ENCODE data around the gene KIAA0319L.
"Not testable (repeated sequence)": the region's sequence is repeated elsewhere in the genome, so short reads cannot be mapped to it uniquely, and the experiment has no call there.

Gene KIAA0319L

DNA sequence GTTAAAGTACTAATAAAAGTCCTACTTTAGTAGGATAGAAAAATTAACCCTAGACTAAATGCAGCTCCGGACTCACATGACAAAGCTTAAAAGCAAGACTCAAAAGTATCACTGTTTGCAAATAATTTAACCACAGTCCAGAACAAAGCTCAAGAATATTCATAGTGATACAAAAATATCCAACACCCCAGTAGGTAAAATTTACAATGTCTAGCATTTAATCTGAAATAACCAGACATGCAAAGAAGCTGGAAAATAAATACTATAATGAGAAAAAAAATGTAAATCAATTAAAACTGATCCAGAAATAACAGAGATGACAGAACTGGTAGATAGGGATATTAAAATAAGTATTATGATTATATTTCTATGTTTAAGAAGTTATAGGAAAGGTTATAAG is 67.0 kb downstream of the KIAA0319L start:
- DNase-seq (ENCODE audit: low read depth in 2 of 2): no peak

DNA sequence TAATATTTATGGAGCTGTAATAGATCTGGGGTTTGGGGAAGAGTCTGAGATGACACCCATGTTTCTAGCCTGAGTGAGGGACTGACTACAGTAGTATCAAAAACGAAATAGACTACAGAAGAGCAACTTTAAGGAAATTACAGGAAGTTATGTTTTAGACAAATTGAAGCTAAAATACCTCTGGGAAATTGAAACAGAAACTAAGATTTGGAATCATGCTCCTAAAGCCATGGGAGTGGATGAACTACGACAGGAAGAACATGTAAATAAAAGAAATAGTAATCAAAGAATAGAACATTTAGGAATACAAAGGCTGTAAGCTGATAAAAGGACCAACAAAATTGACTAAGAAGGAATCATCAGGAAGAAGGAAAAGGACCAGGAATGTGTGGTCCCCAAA is 68.9 kb downstream of the KIAA0319L start:
- no peak for DNase-seq (ENCODE audit: low read depth in 2 of 2)

DNA sequence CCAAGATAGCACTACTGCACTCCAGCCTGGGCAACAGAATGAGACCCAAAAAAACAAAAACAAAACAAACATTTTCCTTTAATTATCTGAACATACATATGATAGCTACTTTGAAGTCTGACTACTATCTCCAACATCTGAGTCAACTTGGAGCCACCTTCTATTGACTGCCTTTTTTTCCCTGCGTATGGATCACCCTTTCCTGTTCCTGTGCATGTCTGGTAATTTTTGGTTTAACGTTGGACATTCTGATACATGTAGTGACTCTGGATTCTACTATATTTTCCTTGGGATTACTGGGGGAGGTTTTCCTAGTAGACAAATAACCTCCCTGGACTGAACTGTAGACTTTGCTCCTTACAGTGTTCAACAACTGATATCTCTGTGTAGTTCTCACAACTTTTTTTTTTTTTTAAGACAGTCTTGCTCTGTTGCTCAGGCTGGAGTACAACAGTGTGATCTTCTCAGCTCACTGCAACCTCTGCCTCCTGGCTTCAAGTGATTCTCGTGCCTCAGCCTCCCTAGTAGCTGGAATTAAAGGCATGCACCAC is 70.3 kb downstream of the KIAA0319L start:
- no peak for DNase-seq (ENCODE audit: low read depth in 2 of 2)

DNA sequence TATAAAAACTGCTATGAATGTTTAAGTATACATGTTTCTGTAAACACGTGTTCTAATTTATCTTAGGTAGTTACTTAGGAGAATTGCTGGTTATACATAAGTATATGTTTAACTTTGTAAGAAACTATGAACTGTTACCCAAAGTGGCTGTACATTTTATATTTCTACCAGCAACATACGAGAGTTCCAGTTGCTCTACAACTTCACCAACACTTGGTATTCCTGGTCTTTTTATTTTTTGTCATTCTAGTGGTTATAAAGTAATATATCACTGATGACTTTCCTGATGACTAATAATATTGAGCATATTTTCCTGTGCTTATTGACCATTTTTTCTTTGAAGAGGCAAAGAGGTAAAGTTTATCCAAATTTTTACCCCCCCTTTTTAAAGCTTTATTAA is 76.0 kb downstream of the KIAA0319L start:
- no peak for DNase-seq (ENCODE audit: low read depth in 2 of 2)

DNA sequence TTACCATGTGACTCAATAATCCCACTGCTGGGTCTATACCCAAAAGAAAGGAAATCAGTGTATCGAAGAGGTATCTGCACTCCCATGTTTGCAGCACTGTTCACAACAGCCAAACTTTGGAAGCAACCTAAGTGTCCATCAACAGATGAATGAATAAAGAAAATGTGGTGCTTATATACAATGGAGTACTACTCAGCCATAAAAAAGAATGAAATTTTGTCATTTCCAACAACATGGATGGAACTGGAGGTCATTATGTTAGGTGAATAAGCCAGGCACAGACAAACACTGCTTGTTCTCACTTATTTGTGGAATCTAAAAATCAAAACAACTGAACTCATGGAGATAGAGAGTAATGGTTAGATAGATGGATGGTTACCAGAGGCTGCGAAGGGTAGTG is 79.3 kb downstream of the KIAA0319L start:
- no peak for DNase-seq (ENCODE audit: low read depth in 2 of 2)

DNA sequence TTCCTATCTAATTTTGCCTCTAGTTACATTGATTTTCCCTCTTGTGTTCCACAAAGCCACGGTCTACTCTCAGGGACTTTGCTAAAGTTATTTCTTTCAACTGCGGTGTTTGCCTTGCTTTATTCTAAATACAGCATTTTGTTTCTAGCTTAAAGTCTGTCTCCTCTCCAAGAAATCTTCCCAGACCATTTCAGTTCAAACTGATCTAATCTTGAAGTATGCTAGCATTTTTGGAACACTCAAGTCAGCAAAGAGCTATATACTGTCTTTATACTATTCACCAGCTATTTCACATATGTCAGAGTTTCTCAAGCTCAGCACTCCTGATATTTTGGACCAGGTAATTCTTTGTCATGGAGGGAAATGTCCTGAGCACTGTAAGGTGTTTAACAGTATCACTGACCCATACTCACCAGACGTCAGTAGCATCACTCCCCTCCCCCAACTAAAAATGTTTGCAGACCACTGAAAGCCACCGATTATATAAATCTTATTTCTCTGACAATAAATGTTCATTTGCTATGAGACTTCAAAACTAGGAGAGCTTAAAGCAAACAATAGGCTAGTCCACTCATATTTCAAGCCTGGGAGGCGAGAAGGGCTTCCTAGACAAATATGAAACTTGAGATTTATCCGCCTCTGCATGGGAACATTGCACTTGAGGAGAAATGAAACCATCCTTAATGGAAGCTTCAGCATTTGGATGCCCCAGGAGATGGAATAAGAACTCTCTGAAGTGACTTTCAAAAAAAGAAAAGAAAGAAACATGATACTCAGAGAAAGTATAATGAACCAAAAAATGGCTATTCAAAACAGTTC is 81.1 kb downstream of the KIAA0319L start:
- no peak for DNase-seq (ENCODE audit: low read depth in 2 of 2)

DNA sequence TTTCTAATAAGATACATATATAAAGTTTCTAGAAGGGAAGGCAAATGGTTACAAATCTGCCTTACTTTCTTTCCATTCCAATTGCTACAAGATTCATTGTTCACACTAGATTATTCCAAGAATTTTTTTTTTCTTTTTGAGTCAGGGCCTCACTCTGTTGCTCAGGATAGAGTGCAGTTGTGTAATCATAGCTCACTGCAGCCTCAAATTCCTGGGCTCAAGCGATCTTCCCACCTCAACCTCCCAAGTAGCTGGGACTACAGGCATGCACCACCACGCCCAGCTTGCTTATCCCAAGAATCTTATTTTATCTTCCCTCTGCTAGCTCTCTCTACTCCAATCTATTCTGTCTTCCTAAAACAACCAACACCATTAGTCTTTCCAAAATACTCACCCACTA is 81.8 kb downstream of the KIAA0319L start:
- DNase-seq (ENCODE audit: low read depth in 2 of 2): no peak

DNA sequence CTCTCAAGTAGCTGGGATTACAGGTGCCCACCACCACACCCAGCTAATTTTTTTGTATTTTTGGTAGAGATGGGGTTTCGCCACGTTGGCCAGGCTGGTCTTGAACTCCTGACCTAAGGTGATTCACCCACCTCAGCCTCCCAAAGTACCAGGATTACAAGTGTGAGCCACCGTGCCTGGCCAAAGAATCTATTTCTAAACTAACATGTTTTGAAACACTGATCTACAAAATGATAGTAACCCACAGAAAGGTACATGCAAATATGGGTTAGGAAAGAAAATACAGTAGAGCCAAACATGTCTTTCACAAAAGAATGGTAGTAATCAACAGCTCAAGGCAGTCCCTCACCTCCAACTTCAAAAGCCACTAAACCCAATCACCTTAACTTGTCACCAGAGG is 84.0 kb downstream of the KIAA0319L start:
- not testable (repeated sequence) for DNase-seq (ENCODE audit: low read depth in 2 of 2)

DNA sequence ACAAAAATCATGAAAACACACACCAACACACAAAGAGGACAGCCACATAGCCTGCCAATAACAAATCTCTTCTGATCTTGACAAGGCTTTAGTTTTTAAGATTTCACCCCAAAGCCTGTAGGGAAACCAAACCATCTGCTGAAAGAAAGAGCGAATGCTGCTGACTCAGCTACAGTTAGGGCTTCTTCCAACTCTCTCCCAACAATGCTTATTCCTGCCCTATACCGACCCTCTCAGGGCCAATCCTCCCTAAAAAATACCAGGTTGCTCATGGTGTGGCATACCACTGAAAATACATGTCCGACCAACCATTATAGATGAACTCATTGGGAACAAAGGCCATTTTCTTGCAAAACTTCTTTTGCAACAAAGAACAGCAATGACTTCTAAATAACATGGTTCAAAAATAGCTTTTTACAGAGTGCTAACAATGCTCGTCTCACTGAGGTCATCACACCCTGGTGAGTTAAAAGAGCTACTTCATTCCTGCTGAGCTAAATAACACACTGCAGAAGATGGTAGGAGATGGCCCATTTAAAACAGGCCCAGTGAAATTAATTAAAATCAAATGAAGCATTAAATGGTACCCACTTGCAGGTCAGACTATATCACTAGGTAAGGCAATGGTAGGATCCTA is 86.1 kb downstream of the KIAA0319L start:
- DNase-seq (ENCODE audit: low read depth in 2 of 2): no peak

DNA sequence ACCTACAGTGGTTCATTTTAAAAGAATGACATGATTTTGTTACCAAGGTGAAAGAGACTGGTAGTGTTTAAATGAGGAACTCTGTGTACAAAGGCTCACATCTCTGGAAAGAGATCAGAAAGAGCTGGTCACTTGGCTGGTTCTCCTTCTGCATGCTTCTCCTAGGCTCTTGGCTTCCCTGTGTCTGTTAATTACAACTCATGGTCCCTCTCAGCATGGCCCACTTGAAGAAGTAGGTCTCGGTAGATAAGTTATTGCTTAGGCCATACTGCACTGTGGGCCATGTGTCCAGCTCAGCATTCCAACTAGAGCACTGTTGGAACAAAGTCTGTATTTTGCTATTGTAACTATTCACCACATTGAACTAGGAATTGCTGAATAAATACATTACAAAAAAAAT is 91.1 kb downstream of the KIAA0319L start:
- no peak for DNase-seq (ENCODE audit: low read depth in 2 of 2)

DNA sequence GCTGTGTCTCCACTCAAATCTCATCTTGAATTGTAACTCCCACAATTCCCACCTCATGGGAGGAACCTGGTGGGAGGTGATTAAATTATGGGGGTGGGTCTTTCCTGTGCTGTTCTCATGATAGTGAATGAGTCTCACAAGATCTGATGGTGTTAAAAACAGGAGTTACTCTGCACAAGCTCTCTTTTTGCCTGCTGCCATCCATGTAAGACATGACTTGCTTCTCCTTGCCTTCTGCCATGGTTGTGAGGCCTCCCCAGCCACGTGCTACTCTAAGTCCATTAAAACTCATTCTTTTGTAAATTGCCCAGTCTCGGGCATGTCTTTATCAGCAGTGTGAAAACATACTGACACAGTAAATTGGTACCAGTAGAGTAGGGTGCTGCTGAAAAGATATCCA is 93.5 kb downstream of the KIAA0319L start:
- DNase-seq (ENCODE audit: low read depth in 2 of 2): not testable (repeated sequence)

DNA sequence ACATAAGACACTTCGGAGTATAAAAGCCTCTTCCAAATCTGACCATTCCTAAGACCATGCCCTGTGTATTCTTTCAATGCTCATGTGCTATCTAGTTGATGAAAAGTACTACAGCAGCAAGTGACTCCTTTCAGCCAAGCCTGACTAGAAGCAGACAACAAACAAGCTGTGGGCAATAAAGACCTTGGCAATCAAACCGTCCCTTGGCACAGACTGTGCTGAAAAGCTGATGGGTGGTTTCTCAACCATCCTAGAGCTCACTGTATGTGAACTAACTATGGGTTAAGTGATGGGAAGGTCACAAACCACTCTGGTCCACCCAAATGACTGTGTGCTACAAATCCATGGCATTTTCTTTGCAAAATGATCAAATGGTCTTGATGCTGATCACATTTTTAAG is 94.0 kb downstream of the KIAA0319L start:
- DNase-seq (ENCODE audit: low read depth in 2 of 2): no peak

DNA sequence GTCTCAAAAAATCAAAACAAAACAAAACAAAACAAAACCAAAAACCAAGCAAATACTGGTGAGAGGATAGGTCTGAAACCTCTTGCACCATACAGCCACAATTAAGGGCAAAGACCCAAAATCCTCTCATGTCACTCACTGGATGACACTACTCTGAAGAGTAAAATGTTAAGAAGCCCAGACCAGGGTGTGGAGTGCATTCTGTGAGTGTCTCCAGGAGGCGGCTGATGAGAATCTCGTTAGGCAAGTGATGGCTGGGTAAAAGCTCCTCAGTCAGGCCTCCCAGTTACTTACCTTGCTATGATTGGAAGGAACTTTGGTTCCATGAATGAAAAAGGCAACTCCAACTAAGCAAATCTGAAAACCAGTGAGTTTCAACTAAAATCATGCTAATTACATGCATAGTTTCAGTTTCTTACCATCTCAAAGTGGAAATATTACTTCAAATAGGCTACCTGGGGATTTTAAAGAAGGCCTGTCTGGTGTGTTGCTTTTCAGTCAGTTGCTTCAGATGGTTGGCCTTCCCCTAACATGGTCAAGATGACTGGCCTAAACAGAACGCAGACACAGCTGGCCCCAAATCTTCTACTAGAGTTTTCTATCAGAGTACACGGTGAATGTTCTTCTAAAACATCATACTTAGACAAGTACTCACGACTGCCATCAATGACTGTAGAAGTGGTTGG is 95.1 kb downstream of the KIAA0319L start:
- DNase-seq (ENCODE audit: low read depth in 2 of 2): no peak

DNA sequence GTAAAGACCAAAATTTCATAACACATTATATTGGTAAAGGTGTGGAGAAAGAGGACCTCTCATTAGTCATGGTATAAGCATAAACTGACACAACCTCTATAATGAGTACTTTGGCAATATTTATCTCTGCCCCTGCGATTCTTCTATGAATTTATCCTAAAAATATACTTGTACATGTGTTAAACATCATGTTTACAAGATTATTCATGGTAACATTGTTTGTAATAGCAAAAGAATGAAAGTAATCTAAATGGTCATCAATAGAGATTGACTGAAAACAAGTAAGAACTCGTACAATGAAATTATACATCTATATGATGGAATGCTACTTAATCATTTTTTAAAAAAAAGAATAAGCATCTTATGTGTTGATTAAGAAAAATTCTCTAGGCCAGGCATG is 96.4 kb downstream of the KIAA0319L start:
- DNase-seq (ENCODE audit: low read depth in 2 of 2): no peak

DNA sequence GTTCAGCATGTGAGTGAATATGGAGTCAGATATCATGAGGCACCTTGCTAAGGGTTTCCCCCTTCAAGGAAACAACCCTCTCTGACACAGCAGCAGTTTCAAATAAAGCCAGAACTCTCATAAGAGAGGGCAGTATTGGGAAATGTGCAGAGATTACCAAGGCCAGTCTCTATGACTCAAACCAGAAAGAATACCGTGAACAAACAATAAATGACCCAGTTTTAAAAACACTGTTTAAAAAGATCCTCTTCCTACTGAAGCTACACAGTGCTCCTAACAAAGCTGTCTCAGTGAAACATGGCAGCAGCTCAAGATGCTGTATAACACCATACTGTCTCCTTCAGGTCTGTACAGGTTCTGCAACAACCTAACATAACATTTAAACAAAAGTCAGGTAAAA is 102.6 kb downstream of the KIAA0319L start:
- no peak for DNase-seq (ENCODE audit: low read depth in 2 of 2)

DNA sequence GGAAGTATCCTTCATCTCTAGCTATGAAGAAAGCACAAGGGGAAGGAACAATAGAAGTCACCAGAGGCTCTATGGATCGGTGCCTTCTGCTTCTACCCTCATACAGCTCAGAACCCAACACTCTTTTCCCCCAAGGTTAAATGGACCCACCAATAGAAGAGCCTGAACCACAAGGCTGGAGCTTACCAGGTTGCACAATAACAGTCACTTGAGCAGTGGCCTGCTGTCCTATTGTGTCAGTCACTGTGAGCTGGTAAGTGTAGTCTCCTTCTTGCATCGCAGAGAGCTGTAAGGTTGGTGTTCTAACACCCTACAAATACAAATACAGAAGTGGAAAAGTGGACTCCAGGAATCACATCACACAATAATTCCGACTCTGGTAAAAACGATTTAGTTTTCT is 103.0 kb downstream of the KIAA0319L start:
- DNase-seq (ENCODE audit: low read depth in 2 of 2): no peak

DNA sequence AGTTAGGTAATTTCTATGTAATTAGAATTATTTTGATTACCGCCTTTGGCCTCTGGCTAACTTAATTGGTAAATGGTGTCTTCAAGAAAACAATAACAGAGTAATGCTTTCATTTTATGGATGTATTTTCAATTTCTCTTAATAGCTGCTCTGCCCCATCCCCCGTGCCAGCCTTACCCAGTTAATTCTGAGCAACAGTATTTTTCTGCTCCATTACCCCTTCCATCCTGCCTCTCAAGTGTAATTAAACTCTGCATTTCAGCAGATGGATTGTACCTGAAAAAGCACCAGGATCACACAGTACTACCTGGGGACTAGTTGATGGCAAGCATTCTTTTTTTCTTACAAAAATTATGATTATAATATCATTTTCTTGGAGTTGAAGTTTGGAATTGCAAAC is 104.2 kb downstream of the KIAA0319L start:
- DNase-seq (ENCODE audit: low read depth in 2 of 2): no peak

DNA sequence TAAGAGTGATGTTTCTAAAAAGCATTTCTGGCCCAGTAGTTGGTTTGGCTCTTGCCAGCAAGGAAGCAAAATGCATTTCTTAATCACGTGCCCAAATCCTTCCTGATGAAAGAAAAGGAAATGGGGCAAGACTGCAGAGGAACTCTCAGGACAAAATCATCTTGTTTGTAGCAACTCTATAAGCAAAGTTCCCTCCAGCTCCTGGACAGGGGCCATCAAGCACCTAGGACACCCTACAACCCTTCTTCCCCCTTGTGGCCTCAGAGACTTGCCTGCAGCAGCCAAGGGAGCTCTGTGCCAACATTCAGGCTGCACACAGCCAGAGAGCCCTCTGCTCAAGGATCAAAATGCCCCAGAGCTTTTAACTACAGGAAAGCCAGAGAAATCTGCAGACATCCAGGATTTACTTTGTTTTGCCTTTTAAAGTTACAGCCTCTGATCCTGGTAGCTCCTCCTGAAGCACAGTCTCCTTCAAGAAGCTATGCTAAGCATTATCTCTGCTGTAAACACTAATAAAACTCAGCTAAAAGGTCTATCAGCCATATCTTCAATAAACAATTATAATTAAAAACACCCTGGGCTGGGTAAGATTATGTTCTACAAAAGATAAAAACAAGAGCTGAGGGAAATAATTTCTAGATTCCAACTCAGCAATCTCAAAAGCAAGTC is 105.0 kb downstream of the KIAA0319L start:
- no peak for DNase-seq (ENCODE audit: low read depth in 2 of 2)

DNA sequence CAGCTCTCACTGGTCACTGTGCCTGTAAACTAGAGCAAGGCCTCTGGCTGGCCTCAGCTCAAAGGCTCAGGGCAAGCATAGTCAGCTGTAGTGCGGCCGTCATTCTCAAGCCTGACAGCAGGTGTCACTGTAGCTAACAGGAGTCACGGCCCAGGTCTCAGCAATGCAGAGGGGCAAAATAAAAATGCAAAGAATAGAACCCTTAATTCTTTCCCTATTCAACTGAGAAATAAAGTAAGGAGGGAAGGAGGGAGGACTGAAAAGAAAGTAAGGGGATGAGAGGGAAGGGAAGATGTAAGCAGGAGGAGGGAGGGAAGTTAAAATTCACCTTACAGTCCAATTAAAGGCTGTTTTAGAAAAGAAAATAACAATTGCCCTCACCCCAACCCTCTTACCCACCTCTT is 106.1 kb downstream of the KIAA0319L start:
- DNase-seq (ENCODE audit: low read depth in 2 of 2): peak; percentile 72 to 79

DNA sequence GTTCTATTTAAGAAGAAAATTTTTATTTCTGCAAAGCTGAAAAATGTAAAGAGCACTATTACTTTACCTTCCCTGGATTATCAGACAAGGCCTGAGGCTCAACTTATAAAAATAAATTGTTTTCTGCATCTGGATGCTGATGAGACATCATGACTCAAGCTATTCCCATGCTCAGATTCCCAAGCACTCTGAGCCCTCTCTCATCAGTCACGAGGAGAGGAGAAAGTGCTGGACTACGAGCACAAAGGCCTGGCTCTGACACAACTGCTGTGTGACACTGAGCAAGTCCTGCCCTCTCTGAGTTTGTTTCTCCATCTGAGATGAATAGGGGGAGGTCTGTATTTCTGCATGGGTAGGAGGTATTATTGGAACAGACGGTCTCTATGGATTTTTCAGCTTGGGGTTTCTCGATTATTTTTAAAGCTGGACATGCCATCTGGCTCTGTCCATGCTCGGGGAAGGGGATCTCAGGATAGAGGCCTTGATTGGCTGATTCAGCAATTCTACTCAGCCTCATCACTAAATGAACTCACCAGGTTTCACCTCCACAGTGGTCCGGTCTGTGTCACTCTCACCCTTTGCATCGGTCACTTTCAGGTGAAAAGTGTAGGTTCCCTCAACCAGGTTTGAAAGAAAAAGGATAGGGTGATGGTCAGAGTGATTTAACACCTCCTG is 107.7 kb downstream of the KIAA0319L start:
- no peak for DNase-seq (ENCODE audit: low read depth in 2 of 2)

DNA sequence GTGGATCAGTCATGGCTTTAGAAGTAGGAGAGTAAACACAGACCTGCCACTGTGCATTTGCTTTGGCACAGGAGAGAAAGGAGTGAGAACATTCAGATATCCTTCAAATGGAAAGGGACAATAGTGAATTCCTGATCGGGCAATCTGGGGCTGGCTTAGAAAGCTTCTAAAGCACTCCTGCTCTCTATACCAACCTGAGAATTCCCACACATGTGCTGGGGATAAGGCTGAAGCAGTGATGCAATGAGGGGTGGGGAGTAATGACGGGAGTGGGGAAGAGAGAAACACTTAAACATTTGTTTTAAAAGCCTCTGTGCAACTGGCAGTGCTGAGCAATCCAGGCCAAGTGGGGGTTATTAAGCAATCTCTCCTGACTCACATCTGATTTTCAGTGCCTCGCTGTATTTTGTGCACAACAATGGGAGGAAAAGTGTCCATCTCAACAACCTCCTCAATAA is 108.8 kb downstream of the KIAA0319L start:
- no peak for DNase-seq (ENCODE audit: low read depth in 2 of 2)
